Measurements from ENCODE around the gene GRHL3.

DNA sequence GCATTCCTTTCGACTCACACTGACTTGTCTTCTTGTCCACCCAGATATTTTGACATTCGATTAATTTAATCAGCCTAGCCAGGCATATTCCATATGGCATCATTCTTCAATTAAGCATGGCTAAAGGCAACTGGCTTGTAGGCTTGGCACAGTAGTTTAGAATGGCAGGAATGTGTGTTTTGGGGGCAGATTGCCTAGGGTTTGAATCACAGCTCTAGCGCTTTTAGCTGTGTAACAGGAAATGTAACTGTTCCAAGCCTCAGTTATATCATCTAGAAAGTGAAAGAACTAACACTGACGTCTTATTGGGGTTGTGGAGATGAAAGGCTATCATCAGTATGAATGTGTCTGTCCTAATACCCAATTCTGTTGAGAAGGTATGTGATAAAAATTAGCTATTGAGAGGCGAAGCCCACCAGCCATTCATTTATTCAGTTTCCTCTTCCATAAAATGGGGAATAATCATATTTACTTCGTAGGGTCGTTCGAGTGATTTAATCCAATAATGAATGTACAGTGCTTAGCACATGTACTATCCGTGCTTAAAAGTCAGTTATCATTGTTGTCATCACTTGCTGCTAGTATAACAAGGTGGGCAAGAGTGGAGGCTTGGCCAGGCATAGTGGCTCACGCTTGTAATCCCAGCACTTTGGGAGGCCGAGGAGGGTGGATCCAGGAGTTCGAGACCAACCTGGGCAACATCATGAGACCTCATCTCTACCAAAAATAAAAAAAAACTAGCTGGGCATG lies 41.6 kb upstream of the GRHL3 start:
- TF ChIP-seq POLR2AphosphoS5 (IDR thresholded peaks at IDR 0.05; ENCODE audit: low read depth, low read length) = no peak
- no peak for TF ChIP-seq POLR2A (IDR thresholded peaks at IDR 0.05; ENCODE audit: low read depth, low read length)
- TF ChIP-seq TAF1 (IDR thresholded peaks at IDR 0.05; ENCODE audit: borderline replicate concordance, low read depth, low read length) = no peak

Measured in GM12892 (cell line).